ENCODE results near the gene PPP1R7.

PPP1R7 gene

DNA sequence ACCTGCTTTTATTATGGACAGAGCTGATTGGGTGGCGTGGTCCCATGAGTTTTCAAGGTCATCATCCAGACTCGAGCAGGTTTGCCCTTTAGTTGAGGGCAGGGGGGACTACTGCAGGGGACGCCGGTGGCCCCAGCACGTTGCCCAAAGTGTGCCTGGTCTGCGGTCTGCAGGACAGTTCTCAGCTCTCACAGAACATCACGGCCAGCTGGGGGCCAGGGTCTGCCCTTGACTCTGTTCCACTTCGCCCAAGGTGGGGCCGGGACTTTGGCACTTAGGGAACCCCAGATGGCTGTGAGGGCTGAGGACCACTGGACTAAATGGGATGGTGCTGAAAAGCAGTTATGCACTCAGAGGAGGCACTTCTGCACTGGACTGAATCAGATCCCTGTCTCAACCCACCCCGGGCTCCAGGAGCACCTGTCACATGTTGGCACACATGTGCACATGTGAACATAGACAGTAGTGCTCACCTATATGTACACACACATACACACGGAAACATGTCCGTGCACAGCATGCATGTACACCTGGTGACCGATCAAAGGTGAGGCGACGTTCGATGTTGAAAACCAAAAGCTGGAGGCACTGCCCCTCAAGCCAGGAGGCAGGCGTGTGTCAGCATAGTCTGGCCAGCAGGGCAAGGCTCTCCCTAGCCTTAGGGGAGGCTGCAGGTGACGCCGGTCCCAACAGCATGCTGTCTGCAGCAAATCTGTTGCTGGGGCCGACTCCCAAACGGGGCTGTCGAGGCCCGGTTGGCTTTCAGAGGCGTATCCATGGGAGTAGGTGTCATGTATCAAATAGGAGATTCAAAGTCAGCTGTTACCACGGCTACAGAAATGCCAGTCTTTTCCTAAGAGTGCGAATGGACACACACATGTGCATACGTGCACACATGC lies 48.4 kb downstream of the PPP1R7 start:
- Histone ChIP-seq H3K4me3 (IDR thresholded peaks at IDR 0.05; ENCODE audit: insufficient read depth, low read depth, low read length) (no peak overlapping the region), H3K27me3 (ENCODE audit: insufficient read depth, low read depth) (no peaks in the 10 kb centered on the region), H2AFZ (ENCODE audit: low read depth) (no peak overlapping the region), H3K4me2 (no peak overlapping the region), H3K9ac (no peak overlapping the region), H3K36me3 (ENCODE audit: insufficient read depth) (no peaks in the 10 kb centered on the region), H3K27ac (no peak overlapping the region), H3K4me1 (ENCODE audit: low read depth, poor library complexity, severe bottlenecking) (no peaks in the 10 kb centered on the region), H4K20me1 (ENCODE audit: insufficient read depth) (no peaks in the 10 kb centered on the region), H3K79me2 (ENCODE audit: insufficient read depth, low read depth) (no peaks in the 10 kb centered on the region)
- TF ChIP-seq, protein P1, sequence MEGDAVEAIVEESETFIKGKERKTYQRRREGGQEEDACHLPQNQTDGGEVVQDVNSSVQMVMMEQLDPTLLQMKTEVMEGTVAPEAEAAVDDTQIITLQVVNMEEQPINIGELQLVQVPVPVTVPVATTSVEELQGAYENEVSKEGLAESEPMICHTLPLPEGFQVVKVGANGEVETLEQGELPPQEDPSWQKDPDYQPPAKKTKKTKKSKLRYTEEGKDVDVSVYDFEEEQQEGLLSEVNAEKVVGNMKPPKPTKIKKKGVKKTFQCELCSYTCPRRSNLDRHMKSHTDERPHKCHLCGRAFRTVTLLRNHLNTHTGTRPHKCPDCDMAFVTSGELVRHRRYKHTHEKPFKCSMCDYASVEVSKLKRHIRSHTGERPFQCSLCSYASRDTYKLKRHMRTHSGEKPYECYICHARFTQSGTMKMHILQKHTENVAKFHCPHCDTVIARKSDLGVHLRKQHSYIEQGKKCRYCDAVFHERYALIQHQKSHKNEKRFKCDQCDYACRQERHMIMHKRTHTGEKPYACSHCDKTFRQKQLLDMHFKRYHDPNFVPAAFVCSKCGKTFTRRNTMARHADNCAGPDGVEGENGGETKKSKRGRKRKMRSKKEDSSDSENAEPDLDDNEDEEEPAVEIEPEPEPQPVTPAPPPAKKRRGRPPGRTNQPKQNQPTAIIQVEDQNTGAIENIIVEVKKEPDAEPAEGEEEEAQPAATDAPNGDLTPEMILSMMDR (conservative IDR thresholded peaks at IDR 0.05; ENCODE audit: low read depth, low read length): no peak

- Histone ChIP-seq H3K79me2 (ENCODE audit: insufficient read depth, low read depth) (no peaks in the 10 kb centered on the region), H3K9ac (no peak overlapping the region), H3K4me1 (ENCODE audit: low read depth, poor library complexity, severe bottlenecking) (no peaks in the 10 kb centered on the region), H3K27me3 (ENCODE audit: insufficient read depth, low read depth) (no peaks in the 10 kb centered on the region), H4K20me1 (ENCODE audit: insufficient read depth) (no peaks in the 10 kb centered on the region), H2AFZ (ENCODE audit: low read depth) (no peak overlapping the region), H3K27ac (no peak overlapping the region), H3K4me2 (no peak overlapping the region), H3K36me3 (ENCODE audit: insufficient read depth) (no peaks in the 10 kb centered on the region), H3K4me3 (IDR thresholded peaks at IDR 0.05; ENCODE audit: insufficient read depth, low read depth, low read length) (no peak overlapping the region)
- TF ChIP-seq, protein P1 (conservative IDR thresholded peaks at IDR 0.05; ENCODE audit: low read depth, low read length): no peak
These were observed 49.0 kb downstream of the PPP1R7 start for GRCh38 chr2:241199286-241199685.

DNA sequence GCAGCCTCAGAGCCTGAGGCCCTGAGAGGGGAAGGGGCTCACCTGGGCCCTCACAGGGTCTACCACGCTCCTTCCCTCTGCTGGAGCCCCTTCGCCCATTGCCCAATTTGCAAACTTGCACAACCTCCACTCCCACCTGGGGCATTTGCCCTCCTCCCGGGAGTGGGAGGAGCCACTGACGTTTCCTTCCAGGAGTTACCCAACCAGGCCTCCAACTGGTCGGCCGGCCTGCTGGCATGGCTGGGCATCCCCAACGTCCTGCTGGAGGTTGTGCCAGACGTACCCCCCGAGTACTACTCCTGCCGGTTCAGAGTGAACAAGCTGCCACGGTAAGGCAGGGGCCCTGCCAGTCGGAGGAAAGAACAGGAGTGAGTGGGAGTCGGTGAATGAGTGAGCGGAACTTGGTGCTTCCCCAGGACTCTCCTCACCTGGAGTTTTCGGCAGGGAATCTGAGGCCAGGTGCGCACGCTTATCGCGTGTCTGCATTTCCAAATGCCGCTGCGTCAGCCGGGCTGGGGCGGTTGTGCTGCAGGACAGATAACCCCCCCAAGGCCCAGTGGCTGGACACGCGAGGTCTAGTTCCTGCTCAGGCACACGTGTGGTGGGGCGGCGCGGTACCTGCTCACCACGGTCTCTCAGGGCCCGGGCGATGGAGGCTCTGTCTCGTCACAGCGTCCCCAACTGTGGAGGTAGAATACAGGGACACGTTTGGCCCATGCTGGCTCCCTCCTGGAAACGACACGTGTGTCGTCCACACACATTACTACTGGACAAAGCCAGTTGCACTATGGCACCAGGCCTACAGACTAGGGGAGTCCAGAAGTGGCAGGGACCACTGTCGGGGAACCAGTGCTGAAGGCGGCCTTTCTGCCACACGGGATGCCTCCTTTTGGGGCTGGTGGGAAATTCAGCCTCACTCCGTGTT lies 49.9 kb downstream of the PPP1R7 start:
- Histone ChIP-seq H3K4me1 (ENCODE audit: low read depth, poor library complexity, severe bottlenecking) (no peaks in the 10 kb centered on the region), H3K27me3 (ENCODE audit: insufficient read depth, low read depth) (no peaks in the 10 kb centered on the region), H2AFZ (ENCODE audit: low read depth) (no peak overlapping the region), H3K27ac (no peak overlapping the region), H3K4me3 (IDR thresholded peaks at IDR 0.05; ENCODE audit: insufficient read depth, low read depth, low read length) (no peak overlapping the region), H3K79me2 (ENCODE audit: insufficient read depth, low read depth) (no peaks in the 10 kb centered on the region), H3K4me2 (no peak overlapping the region), H3K9ac (no peak overlapping the region), H4K20me1 (ENCODE audit: insufficient read depth) (no peaks in the 10 kb centered on the region), H3K36me3 (ENCODE audit: insufficient read depth) (no peaks in the 10 kb centered on the region)
- TF ChIP-seq, protein P1 (conservative IDR thresholded peaks at IDR 0.05; ENCODE audit: low read depth, low read length): no peak

GRCh38 chr2:241200822-241201395 lies 50.6 kb downstream of the PPP1R7 start:
- no peaks in the 10 kb centered on the region for H3K27me3 ChIP-seq (ENCODE audit: insufficient read depth, low read depth)
- no peak overlapping the region for H2AFZ ChIP-seq (ENCODE audit: low read depth)
- no peak overlapping the region for H3K9ac ChIP-seq
- TF ChIP-seq, protein P1 (conservative IDR thresholded peaks at IDR 0.05; ENCODE audit: low read depth, low read length): no peak
- H3K79me2 ChIP-seq (ENCODE audit: insufficient read depth, low read depth): no peaks in the 10 kb centered on the region
- H4K20me1 ChIP-seq (ENCODE audit: insufficient read depth): no peaks in the 10 kb centered on the region
- H3K4me1 ChIP-seq (ENCODE audit: low read depth, poor library complexity, severe bottlenecking): no peaks in the 10 kb centered on the region
- no peaks in the 10 kb centered on the region for H3K36me3 ChIP-seq (ENCODE audit: insufficient read depth)
- no peak overlapping the region for H3K4me2 ChIP-seq
- no peak overlapping the region for H3K4me3 ChIP-seq (IDR thresholded peaks at IDR 0.05; ENCODE audit: insufficient read depth, low read depth, low read length)
- H3K27ac ChIP-seq: no peak overlapping the region
